SK-N-DZ (cell line): ENCODE results near the gene PCBP4.
A peak's percentile ranks its signal among the peaks of the same experiment; 100 is the strongest.
"Not testable (repeated sequence)": the region's sequence is repeated elsewhere in the genome, so short reads cannot be mapped to it uniquely, and the experiment has no call there.

Source experiments
- DNase-seq: peaks from one replicate; pipeline ENCODE4 v3.0.0-alpha.2; 2015; ENCODE audit warnings: low spot score

Gene PCBP4

DNA sequence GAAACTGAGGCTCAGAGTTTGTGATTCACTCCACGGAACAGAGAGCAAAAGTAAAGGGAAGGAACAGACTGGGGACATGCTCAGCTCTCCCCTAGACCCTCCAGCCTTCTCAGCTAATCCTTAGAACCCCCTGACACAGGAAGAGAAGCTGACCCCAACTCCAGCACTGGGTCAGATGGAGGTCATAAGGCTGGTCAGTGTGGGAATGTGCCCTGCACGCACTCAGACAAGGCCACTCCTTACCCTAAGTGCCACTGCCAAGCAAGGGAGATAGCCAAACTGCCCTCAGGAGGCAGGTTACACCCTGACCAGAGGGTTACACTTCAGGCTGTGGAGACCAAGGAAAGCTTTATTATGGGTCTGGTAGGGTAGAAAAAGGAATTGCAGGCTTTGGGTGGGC lies 27.3 kb upstream of the PCBP4 start:
- DNase-seq: no peak

DNA sequence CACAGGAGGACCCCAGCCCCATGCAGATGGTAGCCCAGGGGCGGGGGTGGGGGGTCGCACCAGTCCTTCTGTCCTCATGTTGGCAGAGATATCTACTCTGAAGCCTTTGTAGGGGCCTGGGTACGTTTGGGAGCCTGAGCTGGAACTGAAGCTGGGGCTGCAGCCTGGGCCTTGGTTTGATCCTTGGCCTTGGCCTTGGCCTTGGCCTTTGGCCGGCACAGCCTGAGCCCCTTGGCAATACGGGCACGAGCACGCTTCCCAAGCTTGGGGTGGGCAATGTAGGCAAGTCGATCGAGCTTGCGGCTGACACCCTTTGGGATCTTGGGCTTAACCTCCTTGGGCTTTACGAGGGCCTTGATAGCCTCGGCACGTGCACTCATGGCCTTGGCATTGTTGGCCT lies 26.4 kb upstream of the PCBP4 start:
- DNase-seq: not testable (repeated sequence)

DNA sequence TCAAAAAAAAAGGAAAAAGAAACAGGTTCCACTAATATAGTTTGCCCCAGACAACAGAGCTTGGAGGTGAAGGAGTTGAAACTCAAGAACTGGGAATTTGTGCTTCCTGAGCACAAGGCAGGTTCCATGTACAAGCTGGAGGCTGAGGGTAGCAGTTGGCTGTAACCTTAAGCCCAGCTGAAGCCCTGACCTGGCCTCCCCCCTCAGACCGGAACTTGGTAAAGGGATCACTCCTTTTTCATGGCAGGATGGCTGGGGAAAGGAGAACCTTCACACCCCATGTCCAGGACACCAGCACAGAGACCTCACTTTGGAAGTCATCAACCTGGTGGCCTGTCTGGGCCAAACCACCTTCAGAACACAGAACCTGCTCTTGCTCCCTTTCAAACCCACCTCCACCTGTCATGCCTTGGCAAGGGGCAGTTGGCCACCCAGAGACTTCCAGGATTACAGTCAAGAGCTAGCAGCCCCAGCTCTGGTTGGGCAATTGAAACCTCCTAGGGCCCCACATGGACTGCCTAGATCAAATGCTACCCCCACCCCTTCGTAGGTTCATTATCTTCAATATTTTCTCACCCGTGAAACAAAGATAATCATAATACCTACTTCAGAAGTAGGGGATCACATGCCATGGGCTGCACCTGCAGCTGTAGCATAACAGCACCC lies 24.9 kb upstream of the PCBP4 start:
- DNase-seq: no peak

DNA sequence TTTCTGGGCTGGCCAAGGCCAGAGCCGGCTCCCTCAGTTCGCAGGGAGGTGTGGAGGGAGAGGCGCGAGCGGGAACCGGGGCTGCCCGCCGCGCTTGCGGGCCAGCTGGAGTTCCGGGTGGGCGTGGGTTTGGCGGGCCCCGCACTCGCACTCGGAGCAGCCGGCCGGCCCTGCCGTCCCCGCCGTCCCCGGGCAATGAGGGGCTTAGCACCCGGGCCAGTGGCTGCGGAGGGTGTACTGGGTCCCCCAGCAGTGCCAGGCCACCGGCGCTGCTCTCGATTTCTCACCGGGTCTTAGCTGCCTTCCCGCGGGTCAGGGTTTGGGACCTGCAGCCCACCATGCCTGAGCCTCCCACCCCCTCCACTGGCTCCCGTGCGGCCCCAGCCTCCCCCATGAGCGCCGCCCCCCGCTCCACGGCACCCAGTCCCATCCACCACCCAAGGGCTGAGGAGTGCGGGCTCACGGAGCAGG lies 23.3 kb upstream of the PCBP4 start:
- not testable (repeated sequence) for DNase-seq

GRCh38 chr3:51988286-51989146 lies 21.3 kb upstream of the PCBP4 start:
- DNase-seq: no peak

DNA sequence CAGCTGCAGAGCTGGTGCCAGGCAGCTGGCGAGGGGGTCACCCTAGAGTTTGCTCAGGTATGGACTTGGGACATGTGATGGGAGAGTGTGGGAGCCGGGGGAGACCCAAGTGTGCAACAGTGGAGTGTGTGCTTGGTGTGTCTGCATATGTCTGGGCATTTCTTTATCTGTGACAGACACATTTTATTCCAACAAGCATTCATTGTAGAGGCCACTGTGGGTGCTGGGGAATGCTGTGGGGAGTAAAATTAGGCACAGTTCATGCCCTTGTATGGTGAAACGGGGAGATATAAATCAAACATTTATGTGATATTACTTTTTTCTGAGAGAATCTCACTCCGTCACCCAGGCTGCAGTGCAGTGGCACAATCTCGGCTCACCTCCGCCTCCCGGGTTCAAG lies 20.3 kb upstream of the PCBP4 start:
- DNase-seq: no peak

DNA sequence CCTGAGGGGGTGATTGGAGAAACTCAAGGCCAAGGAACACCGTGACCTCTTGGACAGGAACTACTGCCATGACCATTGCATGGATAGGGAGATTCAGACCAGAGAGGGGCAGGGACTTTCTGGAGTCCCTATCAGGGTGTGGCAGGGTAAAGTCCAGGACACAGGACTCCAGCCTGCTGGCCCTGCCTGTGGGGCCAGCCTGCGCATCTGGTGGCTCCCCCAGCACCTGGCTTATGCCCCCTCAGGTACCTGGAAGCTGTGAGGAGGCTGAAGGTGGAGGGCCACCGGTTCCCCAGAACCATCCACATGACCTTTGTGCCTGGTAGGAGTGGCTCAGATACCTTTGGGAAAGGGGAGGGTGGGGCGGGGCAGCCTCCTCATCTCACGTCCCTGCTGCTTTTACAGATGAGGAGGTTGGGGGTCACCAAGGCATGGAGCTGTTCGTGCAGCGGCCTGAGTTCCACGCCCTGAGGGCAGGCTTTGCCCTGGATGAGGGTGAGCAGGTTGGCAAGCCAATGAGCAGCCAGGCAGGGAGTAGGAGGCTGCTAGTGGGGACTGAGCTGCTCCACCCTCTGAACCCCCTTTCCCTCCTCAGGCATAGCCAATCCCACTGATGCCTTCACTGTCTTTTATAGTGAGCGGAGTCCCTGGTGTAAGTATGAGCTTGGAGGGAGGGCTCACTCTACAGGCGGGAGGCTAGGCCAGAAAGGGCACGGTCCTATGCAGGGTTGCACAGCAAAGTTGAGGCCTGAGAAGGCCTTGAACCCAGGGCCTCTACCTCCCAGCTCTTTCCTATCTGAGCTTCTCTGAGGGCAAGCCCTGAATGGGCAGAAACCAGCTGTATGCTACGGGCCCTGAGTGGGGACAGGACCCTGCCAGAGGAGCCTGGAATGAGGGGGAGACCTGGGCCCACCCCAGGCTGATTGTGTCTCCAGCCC lies 19.0 kb upstream of the PCBP4 start:
- no peak for DNase-seq

GRCh38 chr3:51985063-51985462 lies 17.8 kb upstream of the PCBP4 start:
- no peak for DNase-seq

- no peak for DNase-seq
Measured at GRCh38 chr3:51984269-51984647, 17.0 kb upstream of the PCBP4 start.

DNA sequence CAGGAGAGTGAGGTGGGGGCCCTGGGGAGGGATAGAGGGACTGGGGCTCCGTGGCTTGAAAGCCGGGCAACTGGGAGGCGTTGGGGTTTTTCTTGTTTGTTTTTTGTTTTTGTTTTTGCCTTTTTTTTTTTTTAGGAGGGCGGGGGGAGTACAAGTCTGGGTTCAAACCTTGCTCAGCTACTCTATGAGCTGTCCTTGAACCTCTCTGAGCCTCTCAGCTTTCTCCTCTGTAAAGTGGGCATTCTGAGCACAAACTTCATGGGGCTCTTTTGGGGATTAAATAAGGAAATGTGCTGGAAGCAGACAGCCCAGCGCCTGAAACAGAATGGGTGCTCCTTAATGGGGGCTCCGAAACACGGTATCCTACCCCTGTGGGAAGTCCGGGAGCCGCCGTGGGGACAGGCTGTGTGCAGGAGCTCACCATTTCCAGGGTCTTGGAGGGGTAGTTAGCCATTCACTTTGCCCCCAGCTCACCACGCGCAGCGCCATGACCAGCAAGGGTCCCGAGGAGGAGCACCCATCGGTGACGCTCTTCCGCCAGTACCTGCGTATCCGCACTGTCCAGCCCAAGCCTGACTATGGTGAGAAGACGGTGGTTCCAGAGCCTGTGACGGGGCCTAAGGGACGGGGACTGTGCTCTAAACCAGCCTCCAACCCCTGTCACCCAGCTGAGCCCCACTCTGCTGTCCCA lies 16.5 kb upstream of the PCBP4 start:
- DNase-seq: no peak

DNA sequence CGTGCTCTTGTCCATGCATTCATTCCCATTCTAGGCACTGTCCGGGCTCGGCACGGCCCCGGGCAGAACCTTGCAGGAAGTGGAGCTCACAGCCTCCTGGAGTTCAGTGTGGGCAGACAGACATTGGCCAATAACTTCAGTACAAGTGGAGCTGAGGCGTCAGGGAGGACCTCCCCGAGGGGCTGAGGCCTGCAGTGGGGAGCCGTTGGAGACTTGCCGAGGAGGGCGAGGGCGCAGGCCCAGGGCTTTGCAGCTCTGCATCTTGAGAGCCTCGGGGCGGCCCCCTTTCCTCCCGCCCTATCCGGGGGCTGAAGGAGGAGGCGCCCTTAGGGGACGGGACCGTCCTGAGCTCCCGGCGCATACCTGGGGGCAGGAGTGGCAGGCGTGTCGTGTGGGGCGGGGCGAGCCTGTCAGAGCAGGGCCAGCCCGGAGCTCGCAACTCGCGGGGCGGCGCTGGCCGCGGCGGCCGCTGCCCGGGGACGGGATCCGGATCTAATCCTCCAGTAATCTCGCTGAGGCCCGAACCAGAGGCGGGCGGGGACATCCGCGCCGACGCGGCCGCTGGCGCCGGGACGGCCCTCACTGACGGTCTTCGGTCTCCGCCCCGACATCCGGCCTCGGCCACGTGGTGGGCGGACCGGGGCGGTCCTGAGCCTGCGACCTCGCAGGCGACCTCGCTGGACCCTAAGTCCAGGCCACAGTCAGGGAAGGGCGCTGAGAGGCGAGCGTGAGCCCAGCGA lies 15.8 kb upstream of the PCBP4 start, which contains the start of gene ACY1:
Gene ACY1, plus strand, starts transcription at position 698 of the 740 bp plus-strand sequence. CDS start 530 bp downstream, outside the sequence.
- peak; percentile 74 for DNase-seq

- DNase-seq: no peak
Measured at GRCh38 chr3:51982352-51982837, 15.1 kb upstream of the PCBP4 start.

DNA sequence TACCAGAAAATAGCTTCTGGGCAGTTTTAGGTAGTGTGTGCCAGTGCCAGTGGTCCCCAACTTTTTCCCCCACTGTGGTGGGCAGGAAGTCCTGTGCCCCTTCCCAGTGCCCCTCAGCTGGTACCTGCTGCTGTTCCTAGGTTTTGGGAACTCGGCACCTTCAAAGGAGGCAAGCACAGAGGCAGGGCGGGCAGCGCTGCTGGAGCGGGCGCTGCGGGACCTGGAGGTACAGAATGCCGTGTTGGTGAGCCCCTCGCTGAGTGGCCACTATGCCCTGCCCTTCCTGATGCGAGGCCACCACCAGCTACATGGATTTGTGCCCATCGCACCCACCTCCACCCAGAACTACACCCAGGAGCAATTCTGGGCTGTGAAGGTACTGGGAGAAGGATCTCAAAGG lies 13.0 kb upstream of the PCBP4 start:
- DNase-seq: no peak

DNA sequence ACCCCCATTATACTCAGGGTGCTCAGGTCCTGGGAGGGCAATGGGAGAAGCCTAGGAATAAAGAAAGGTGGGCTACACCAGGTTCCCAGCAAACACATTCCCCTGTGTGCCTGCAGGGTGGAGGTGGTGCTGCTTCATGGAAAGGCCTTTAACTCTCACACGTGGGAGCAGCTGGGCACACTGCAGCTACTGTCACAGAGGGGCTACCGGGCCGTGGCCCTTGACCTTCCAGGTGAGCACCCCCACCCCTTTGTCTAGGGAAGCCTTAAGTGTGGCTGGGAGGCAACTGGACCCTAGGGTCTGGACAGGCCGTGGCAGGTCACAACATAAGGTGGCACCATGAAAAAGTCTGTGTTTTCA lies 10.9 kb upstream of the PCBP4 start:
- no peak for DNase-seq

GRCh38 chr3:51977446-51978142 lies 10.3 kb upstream of the PCBP4 start:
- DNase-seq: no peak

DNA sequence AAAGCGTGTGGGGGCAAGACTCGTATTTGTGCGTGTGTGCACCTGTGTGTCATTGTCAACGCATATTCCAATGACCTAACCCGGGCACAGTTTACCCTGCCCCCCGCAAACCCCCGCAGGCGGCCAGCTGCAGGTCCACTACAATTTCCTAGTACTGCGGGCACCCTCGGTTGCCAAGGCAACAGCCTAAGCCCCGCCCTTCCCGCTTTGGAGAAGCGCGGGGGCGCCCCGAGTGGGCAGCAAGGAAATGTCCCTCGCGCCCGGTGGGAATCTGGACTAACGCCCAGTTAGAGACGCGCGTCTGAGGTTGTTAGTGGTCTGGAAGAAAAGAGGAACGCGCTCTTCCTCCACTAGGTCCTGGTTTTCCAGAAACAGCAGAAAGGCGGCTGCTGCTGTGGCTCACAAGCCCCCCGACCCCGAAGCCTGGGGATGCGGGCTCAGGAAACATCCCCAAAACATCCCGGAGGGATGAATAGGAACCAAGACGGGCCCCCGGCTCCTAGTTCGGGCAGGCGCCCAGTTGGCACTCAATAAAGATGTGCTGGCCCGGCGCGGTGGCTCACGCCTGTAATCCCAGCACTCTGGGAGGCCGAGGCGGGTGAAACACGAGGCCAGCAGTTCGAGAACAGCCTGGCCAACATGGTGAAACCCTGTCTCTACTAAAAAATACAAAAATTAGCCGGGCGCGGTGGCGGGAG lies 8.7 kb upstream of the PCBP4 start:
- peak; percentile 77 for DNase-seq

GRCh38 chr3:51974963-51975851 lies 8.0 kb upstream of the PCBP4 start, which contains the start of gene ABHD14A:
Gene ABHD14A (plus strand): TSS chr3:51975064. CDS start chr3:51975136, 72 bp downstream.
- DNase-seq: peak; percentile 60
